Prostate gland (tissue), 2 donors: ENCODE results near the gene SNN.

ENCODE experiments used
- POLR2AphosphoS5 ChIP-seq: sonication (generic); formaldehyde crosslinking; IDR thresholded peaks from one replicate; pipeline ENCODE4 v1.6.1; 2017; ENCODE audit warnings: antibody characterized with exemption
- TF ChIP-seq, protein P1 (sequence below), 4 experiments: fragments of 200-600 bp in 2 of 4; fragments of 450-650 bp in 2 of 4; sonication (generic) in 2 of 4; IDR thresholded peaks; 1 replicate in 3 of 4; 2 replicates in 1 of 4; pipeline ENCODE4 v1.5.1; 2016 to 2019; ENCODE audit warnings: antibody characterized with exemption in 4 of 4, mild to moderate bottlenecking in 2 of 4, moderate library complexity in 2 of 4

DNA sequence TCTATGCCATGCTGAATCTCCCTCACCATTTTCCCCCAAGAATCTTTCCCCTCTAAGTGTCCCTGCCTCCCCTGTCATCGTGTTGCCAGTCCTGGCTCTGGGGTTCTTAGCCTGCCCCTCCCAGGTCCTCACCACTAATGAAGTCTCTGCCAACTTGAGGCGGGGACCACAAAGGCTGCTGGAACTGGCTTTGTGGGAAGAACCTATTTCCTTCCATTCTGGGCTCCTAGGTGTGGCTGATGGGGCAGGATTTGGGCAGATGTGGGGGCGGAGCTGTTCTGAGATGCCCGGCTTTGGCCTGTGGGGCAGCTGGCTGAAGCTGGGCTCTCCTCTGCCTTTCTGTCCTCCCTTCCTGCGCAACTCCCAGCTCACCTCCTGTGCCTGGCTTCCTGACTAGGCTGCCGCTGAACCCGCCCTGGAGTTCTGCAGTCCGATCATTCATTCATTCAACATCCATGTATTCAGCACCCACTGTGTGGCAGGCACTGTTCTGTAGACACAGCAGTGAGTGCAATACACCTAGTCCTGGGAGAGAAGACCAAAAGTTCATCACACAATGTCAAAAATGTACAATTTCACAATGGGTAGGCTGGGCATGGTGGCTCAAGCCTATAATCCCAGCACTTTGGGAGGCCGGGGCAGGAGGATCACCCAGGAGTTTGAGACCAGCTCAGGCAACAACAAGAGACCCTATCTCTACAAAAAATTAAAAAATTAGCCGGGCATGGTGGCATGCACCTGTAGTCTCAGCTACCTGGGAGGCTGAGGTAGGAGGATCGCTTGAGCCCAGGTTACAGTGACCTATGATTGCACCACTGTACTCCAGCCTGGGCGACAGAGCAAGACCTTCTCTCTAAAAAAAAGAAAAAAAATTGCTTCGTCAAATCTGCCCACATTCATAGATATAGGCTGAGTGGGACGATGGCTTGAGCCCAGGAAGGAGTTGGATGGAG, 1.9 kb upstream of the SNN start:
- TF ChIP-seq, protein P1, sequence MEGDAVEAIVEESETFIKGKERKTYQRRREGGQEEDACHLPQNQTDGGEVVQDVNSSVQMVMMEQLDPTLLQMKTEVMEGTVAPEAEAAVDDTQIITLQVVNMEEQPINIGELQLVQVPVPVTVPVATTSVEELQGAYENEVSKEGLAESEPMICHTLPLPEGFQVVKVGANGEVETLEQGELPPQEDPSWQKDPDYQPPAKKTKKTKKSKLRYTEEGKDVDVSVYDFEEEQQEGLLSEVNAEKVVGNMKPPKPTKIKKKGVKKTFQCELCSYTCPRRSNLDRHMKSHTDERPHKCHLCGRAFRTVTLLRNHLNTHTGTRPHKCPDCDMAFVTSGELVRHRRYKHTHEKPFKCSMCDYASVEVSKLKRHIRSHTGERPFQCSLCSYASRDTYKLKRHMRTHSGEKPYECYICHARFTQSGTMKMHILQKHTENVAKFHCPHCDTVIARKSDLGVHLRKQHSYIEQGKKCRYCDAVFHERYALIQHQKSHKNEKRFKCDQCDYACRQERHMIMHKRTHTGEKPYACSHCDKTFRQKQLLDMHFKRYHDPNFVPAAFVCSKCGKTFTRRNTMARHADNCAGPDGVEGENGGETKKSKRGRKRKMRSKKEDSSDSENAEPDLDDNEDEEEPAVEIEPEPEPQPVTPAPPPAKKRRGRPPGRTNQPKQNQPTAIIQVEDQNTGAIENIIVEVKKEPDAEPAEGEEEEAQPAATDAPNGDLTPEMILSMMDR (IDR thresholded peaks at IDR 0.05): no peak
- no peak for TF ChIP-seq POLR2AphosphoS5
